HUES48 (cell line): ENCODE data around the gene CDS1.
A peak's percentile ranks its signal among the peaks of the same experiment; 100 is the strongest.
"Not testable (repeated sequence)": the region's sequence is repeated elsewhere in the genome, so short reads cannot be mapped to it uniquely, and the experiment has no call there.

Source experiments
- H3K27ac ChIP-seq: one replicate; pipeline ENCODE4 v1.7.0; 2013; ENCODE audit warnings: low read depth, low read length, inconsistent platforms
- H3K27me3 ChIP-seq: 2 replicates; pipeline ENCODE4 v1.6.1; 2013; ENCODE audit warnings: mild to moderate bottlenecking, low read length; ENCODE audit not compliant: control insufficient read depth, insufficient read depth
- H3K36me3 ChIP-seq: 2 replicates; pipeline ENCODE4 v1.6.1; 2013; ENCODE audit warnings: low read length; ENCODE audit not compliant: control insufficient read depth, insufficient read depth
- H3K4me1 ChIP-seq: 2 replicates; pipeline ENCODE4 v1.6.1; 2013; ENCODE audit warnings: mild to moderate bottlenecking, low read length; ENCODE audit not compliant: control insufficient read depth, insufficient read depth
- H3K4me3 ChIP-seq: 2 replicates; pipeline ENCODE4 v1.5.1; 2013; ENCODE audit warnings: mild to moderate bottlenecking, low read depth, low read length
- H3K9ac ChIP-seq: 2 replicates; pipeline ENCODE4 v1.6.1; 2013; ENCODE audit warnings: mild to moderate bottlenecking, low read depth, low read length, moderate library complexity
- H3K9me3 ChIP-seq: 2 replicates; pipeline ENCODE4 v1.6.1; 2013; ENCODE audit warnings: low read length; ENCODE audit not compliant: control insufficient read depth, insufficient read depth

CDS1 gene

GRCh38 chr4:84647312-84647884 is 64.5 kb downstream of the CDS1 start:
- Histone ChIP-seq H3K9me3 (no peaks in the 10 kb centered on the region), H3K9ac (no peak overlapping the region), H3K4me1 (peaks cover 35% of the 10 kb centered on the region), H3K4me3 (peak overlapping the region; percentile 7; the same call in 1 of the 2 replicates), H3K27me3 (no peaks in the 10 kb centered on the region), H3K27ac (peak overlapping the region; percentile 84), H3K36me3 (peaks cover 37% of the 10 kb centered on the region)

GRCh38 chr4:84648178-84648577 is 65.3 kb downstream of the CDS1 start:
- no peak overlapping the region for H3K4me3 ChIP-seq
- no peak overlapping the region for H3K9ac ChIP-seq
- H3K4me1 ChIP-seq = peaks cover 35% of the 10 kb centered on the region
- no peaks in the 10 kb centered on the region for H3K27me3 ChIP-seq
- no peaks in the 10 kb centered on the region for H3K9me3 ChIP-seq
- peaks cover 31% of the 10 kb centered on the region for H3K36me3 ChIP-seq
- H3K27ac ChIP-seq = peak overlapping the region; percentile 84

- peaks cover 35% of the 10 kb centered on the region for H3K4me1 ChIP-seq
- H3K4me3 ChIP-seq = no peak overlapping the region
- peak overlapping the region; percentile 84 for H3K27ac ChIP-seq
- H3K9me3 ChIP-seq = no peaks in the 10 kb centered on the region
- H3K9ac ChIP-seq = no peak overlapping the region
- peaks cover 22% of the 10 kb centered on the region for H3K36me3 ChIP-seq
- H3K27me3 ChIP-seq = no peaks in the 10 kb centered on the region
Observed at GRCh38 chr4:84648863-84649647, 66.1 kb downstream of the CDS1 start.

- H3K27me3 ChIP-seq = no peaks in the 10 kb centered on the region
- no peak overlapping the region for H3K27ac ChIP-seq
- H3K4me1 ChIP-seq = peaks cover 30% of the 10 kb centered on the region
- H3K4me3 ChIP-seq = no peak overlapping the region
- peaks cover 22% of the 10 kb centered on the region for H3K36me3 ChIP-seq
- no peaks in the 10 kb centered on the region for H3K9me3 ChIP-seq
- H3K9ac ChIP-seq = no peak overlapping the region
Observed at GRCh38 chr4:84651499-84651898, 68.6 kb downstream of the CDS1 start.

- no peaks in the 10 kb centered on the region for H3K27me3 ChIP-seq
Observed at GRCh38 chr4:84652478-84652877, 69.6 kb downstream of the CDS1 start.

GRCh38 chr4:84660606-84661005 is 77.7 kb downstream of the CDS1 start:
- Histone ChIP-seq H3K27me3 (no peaks in the 10 kb centered on the region), H3K27ac (no peak overlapping the region), H3K4me3 (no peak overlapping the region), H3K9ac (no peak overlapping the region), H3K9me3 (peaks cover 10% of the 10 kb centered on the region), H3K4me1 (no peaks in the 10 kb centered on the region), H3K36me3 (no peaks in the 10 kb centered on the region)

More at GRCh38 chr4:84652478-84652877, 69.6 kb downstream of the CDS1 start:
- peaks cover 22% of the 10 kb centered on the region for H3K36me3 ChIP-seq
- peaks cover 4% of the 10 kb centered on the region; the same call in 1 of the 2 replicates for H3K9me3 ChIP-seq
- H3K27ac ChIP-seq = no peak overlapping the region
- H3K4me3 ChIP-seq = no peak overlapping the region
- H3K9ac ChIP-seq = no peak overlapping the region
- peaks cover 21% of the 10 kb centered on the region for H3K4me1 ChIP-seq

GRCh38 chr4:84661191-84661939 is 78.4 kb downstream of the CDS1 start:
- H3K27me3 ChIP-seq = no peaks in the 10 kb centered on the region
- no peak overlapping the region for H3K4me3 ChIP-seq
- no peaks in the 10 kb centered on the region for H3K4me1 ChIP-seq
- no peaks in the 10 kb centered on the region for H3K36me3 ChIP-seq
- no peak overlapping the region for H3K9ac ChIP-seq
- no peak overlapping the region for H3K27ac ChIP-seq
- peaks cover 10% of the 10 kb centered on the region for H3K9me3 ChIP-seq

GRCh38 chr4:84664767-84665166 is 81.8 kb downstream of the CDS1 start:
- H3K36me3 ChIP-seq, H3K4me3 ChIP-seq, H3K4me1 ChIP-seq: not testable (repeated sequence)

GRCh38 chr4:84666439-84666838 is 83.5 kb downstream of the CDS1 start:
- H3K4me1 ChIP-seq = no peaks in the 10 kb centered on the region
- H3K9me3 ChIP-seq = no peaks in the 10 kb centered on the region
- H3K27ac ChIP-seq = no peak overlapping the region
- peaks cover 21% of the 10 kb centered on the region for H3K36me3 ChIP-seq
- H3K4me3 ChIP-seq = no peak overlapping the region
- no peaks in the 10 kb centered on the region for H3K27me3 ChIP-seq
- no peak overlapping the region for H3K9ac ChIP-seq

More at GRCh38 chr4:84664767-84665166, 81.8 kb downstream of the CDS1 start:
- H3K9ac ChIP-seq, H3K27ac ChIP-seq, H3K9me3 ChIP-seq, H3K27me3 ChIP-seq: not testable (repeated sequence)

GRCh38 chr4:84669201-84669600 is 86.3 kb downstream of the CDS1 start:
- Histone ChIP-seq H3K4me1 (no peaks in the 10 kb centered on the region), H3K9ac (no peak overlapping the region), H3K36me3 (peaks cover 47% of the 10 kb centered on the region), H3K27me3 (no peaks in the 10 kb centered on the region), H3K27ac (no peak overlapping the region), H3K9me3 (no peaks in the 10 kb centered on the region), H3K4me3 (no peak overlapping the region)

GRCh38 chr4:84672177-84672576 is 89.2 kb downstream of the CDS1 start:
- no peak overlapping the region for H3K27ac ChIP-seq

More at GRCh38 chr4:84672177-84672576, 89.2 kb downstream of the CDS1 start:
- H3K27me3 ChIP-seq = no peaks in the 10 kb centered on the region
- H3K4me3 ChIP-seq = no peak overlapping the region
- H3K9ac ChIP-seq = no peak overlapping the region
- peaks cover 69% of the 10 kb centered on the region for H3K36me3 ChIP-seq
- no peaks in the 10 kb centered on the region for H3K4me1 ChIP-seq
- H3K9me3 ChIP-seq = no peaks in the 10 kb centered on the region
